Thyroid gland (tissue), 4 donors: Measurements from ENCODE around the gene ECD. TPM values are rescaled to one million over a fixed set of nuclear protein-coding genes. Genes with fewer than 3 reads are reported as not detected.

ENCODE experiments used
- DNase-seq, 2 donors: peaks; one replicate each; pipeline ENCODE4 v3.0.0-alpha.2; 2019
- H3K27ac ChIP-seq, 3 donors: fragments of 200-600 bp; sonication (generic); 1 replicate in 2 of 3; 2 replicates in 1 of 3; pipeline ENCODE4 v1.5.1; 2016 to 2019; ENCODE audit warnings: mild to moderate bottlenecking in 1 of 3, moderate library complexity in 1 of 3
- H3K27me3 ChIP-seq: fragments of 200-600 bp; sonication (generic); one replicate; pipeline ENCODE4 v1.5.1; 2019
- H3K36me3 ChIP-seq, 2 donors: fragments of 200-600 bp; sonication (generic); one replicate each; pipeline ENCODE4 v1.5.1; 2016 to 2019
- H3K4me1 ChIP-seq, 2 donors: fragments of 200-600 bp; sonication (generic); one replicate each; pipeline ENCODE4 v1.5.1; 2017 to 2019
- H3K4me3 ChIP-seq, 3 donors: fragments of 200-600 bp; sonication (generic); replicated peaks in 1 of 3; 1 replicate in 2 of 3; 2 replicates in 1 of 3; pipeline ENCODE4 v1.5.1; 2016; ENCODE audit warnings: mild to moderate bottlenecking in 1 of 3
- H3K9me3 ChIP-seq: fragments of 200-600 bp; sonication (generic); one replicate; pipeline ENCODE4 v1.5.1; 2017
- CTCF ChIP-seq, 6 experiments: fragments of 200-600 bp in 3 of 6; fragments of 450-650 bp in 3 of 6; sonication (generic) in 3 of 6; IDR thresholded peaks; one replicate each; pipeline ENCODE4 v1.5.1; 2016 to 2019; ENCODE audit warnings: antibody characterized with exemption in 6 of 6, mild to moderate bottlenecking in 2 of 6, inconsistent platforms in 1 of 6, moderate library complexity in 1 of 6
- POLR2A ChIP-seq, 2 donors: fragments of 450-650 bp; IDR thresholded peaks; one replicate each; pipeline ENCODE4 v1.6.1; 2017; ENCODE audit warnings: antibody characterized with exemption in 2 of 2, mild to moderate bottlenecking in 2 of 2, moderate library complexity in 1 of 2
- WGBS, 2 donors: methylation state at CpG; one replicate each; pipeline ENCODE4 v1.1.5; 2017; 5-methylcytosine and 5-hydroxymethylcytosine counted together
- intact Hi-C: fragments of 100-400 bp; cut with DNase I; formaldehyde crosslinking; loops from one replicate; pipeline ENCODE4 v1.15.1; 2023
- total RNA-seq, 4 donors: library from RNA; depleted of rRNA; stranded (reverse); fragments of >200 nt; gene quantifications; one replicate each; pipeline ENCODE4 v1.2.3, GENCODE V29; 2016

Gene ECD
- total RNA-seq, 4 donors from 2014 or later = 31.3 to 44.4 (median 37.0) TPM

- Histone ChIP-seq H3K27ac (peak overlapping the region; percentile 94 to 98 (median 97)), H3K27me3 (no peaks in the 10 kb centered on the region), H3K4me3 (peak overlapping the region in 2 of 3 donors; percentile 72 to 98), H3K9me3 (no peaks in the 10 kb centered on the region), H3K36me3 (no peaks in the 10 kb centered on the region), H3K4me1 (peaks cover 0 to 11% of the 10 kb centered on the region in 2 donors)
- DNase-seq = no peak
- TF ChIP-seq POLR2A (IDR thresholded peaks at IDR 0.05) = no peak
- no peak for TF ChIP-seq CTCF (IDR thresholded peaks at IDR 0.05)
- 4 to 7% methylated on average over 5 of the region's 5 CpGs for WGBS, 2 donors
- intact Hi-C loops = no loop called here
Observed at GRCh38 chr10:73094986-73095480, 72.8 kb downstream of the ECD start.

- peaks cover 0 to 11% of the 10 kb centered on the region in 2 donors for H3K4me1 ChIP-seq
- no peaks in the 10 kb centered on the region for H3K9me3 ChIP-seq
- no peaks in the 10 kb centered on the region for H3K36me3 ChIP-seq
- H3K27me3 ChIP-seq = no peaks in the 10 kb centered on the region
- TF ChIP-seq POLR2A (IDR thresholded peaks at IDR 0.05) (no peak), CTCF (IDR thresholded peaks at IDR 0.05) (no peak)
- H3K4me3 ChIP-seq = no peak overlapping the region
- WGBS, 2 donors = 69 to 70% methylated on average over 2 of the region's 2 CpGs
- no peak overlapping the region for H3K27ac ChIP-seq
- no peak for DNase-seq
- intact Hi-C loops = no loop called here
Observed at GRCh38 chr10:73093922-73094850, 73.6 kb downstream of the ECD start.

GRCh38 chr10:73092830-73093229, 75.0 kb downstream of the ECD start:
- intact Hi-C loops = no loop called here

GRCh38 chr10:73088304-73088703, 79.5 kb downstream of the ECD start:
- H3K27me3 ChIP-seq = no peaks in the 10 kb centered on the region
- intact Hi-C loops = no loop called here
- H3K27ac ChIP-seq = no peak overlapping the region

More at GRCh38 chr10:73092830-73093229, 75.0 kb downstream of the ECD start:
- H3K27me3 ChIP-seq = no peaks in the 10 kb centered on the region
- H3K27ac ChIP-seq = no peak overlapping the region
- DNase-seq = no peak
- no peak for TF ChIP-seq CTCF (IDR thresholded peaks at IDR 0.05)
- no peak for TF ChIP-seq POLR2A (IDR thresholded peaks at IDR 0.05)
- no peaks in the 10 kb centered on the region for H3K9me3 ChIP-seq
- no peak overlapping the region for H3K4me3 ChIP-seq
- H3K4me1 ChIP-seq = peaks cover 0 to 14% of the 10 kb centered on the region in 2 donors
- WGBS, 2 donors = 97 to 98% methylated on average over 3 of the region's 3 CpGs
- no peaks in the 10 kb centered on the region for H3K36me3 ChIP-seq

More at GRCh38 chr10:73088304-73088703, 79.5 kb downstream of the ECD start:
- H3K36me3 ChIP-seq = no peaks in the 10 kb centered on the region
- peaks cover under 1 to 3% of the 10 kb centered on the region in 2 donors for H3K4me1 ChIP-seq
- no peak for DNase-seq
- no peak for TF ChIP-seq POLR2A (IDR thresholded peaks at IDR 0.05)
- no peak for TF ChIP-seq CTCF (IDR thresholded peaks at IDR 0.05)
- H3K4me3 ChIP-seq = no peak overlapping the region
- H3K9me3 ChIP-seq = no peaks in the 10 kb centered on the region
